Skeletal muscle tissue (tissue), 4 donors: Measurements from ENCODE around the gene SEC22C. TPM values are rescaled to one million over a fixed set of nuclear protein-coding genes. Genes with fewer than 3 reads are reported as not detected.

ENCODE experiments used
- H3K27ac ChIP-seq: one replicate; pipeline ENCODE4 v1.7.0; 2013; ENCODE audit warnings: mild to moderate bottlenecking, low read depth, low read length, inconsistent platforms
- H3K27me3 ChIP-seq, 3 donors: one replicate each; pipeline ENCODE4 v1.7.0; 2013; ENCODE audit warnings: low read length in 3 of 3; ENCODE audit not compliant: control insufficient read depth in 3 of 3, insufficient read depth in 3 of 3
- H3K36me3 ChIP-seq, 3 donors: one replicate each; pipeline ENCODE4 v1.7.0; 2013; ENCODE audit warnings: low read length in 3 of 3; ENCODE audit not compliant: control insufficient read depth in 3 of 3, insufficient read depth in 3 of 3
- H3K4me1 ChIP-seq, 3 donors: one replicate each; pipeline ENCODE4 v1.7.0; 2013; ENCODE audit warnings: low read length in 3 of 3, mild to moderate bottlenecking in 3 of 3; ENCODE audit not compliant: control insufficient read depth in 3 of 3, insufficient read depth in 3 of 3
- H3K4me3 ChIP-seq, 3 donors: one replicate each; pipeline ENCODE4 v1.7.0; 2013; ENCODE audit warnings: low read length in 3 of 3
- H3K9ac ChIP-seq, 3 donors: one replicate each; pipeline ENCODE4 v1.7.0; 2013; ENCODE audit warnings: low read length in 3 of 3, mild to moderate bottlenecking in 3 of 3, moderate library complexity in 2 of 3, low read depth in 1 of 3
- H3K9me3 ChIP-seq, 3 donors: one replicate each; pipeline ENCODE4 v1.7.0; 2013; ENCODE audit warnings: low read length in 3 of 3; ENCODE audit not compliant: control insufficient read depth in 3 of 3
- total RNA-seq: library from RNA; depleted of rRNA; stranded (reverse); fragments of >200 nt; gene quantifications from one replicate; pipeline ENCODE4 v1.2.3, GENCODE V29; 2014
- donor health status: Osteomylitis.

Gene SEC22C
- total RNA-seq, 1 donor from 2014 or later, result 21.4 TPM

DNA sequence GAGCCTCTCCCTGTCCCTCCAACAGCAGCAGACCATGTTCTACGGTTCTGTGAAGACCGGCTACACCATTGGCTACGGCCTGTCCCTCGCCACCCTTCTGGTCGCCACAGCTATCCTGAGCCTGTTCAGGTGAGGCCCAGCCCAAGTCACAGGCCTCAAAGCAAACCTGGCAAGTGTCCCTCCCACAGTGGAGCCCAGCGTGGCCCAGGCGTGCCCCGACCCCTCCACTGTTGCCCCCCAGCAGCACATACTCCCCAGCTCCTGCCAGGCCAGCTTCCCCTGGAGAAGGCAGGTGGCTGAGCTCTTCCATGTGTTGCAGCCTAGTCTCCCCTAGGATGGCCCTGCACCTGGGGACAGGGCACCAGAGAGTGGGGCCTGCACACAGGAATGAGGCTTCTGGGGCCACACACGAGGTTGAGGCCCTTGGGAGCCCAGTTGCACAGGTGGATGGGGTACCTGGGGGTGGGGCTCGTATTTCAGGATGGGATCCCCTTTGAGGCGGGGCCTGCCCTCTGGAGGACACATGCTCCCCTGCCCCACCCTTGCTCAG is 54.3 kb downstream of the SEC22C start:
- H3K27ac ChIP-seq, result no peak overlapping the region
- H3K9me3 ChIP-seq, result no peaks in the 10 kb centered on the region
- H3K4me3 ChIP-seq, result no peak overlapping the region
- no peaks in the 10 kb centered on the region for H3K27me3 ChIP-seq
- H3K36me3 ChIP-seq, result no peaks in the 10 kb centered on the region
- H3K9ac ChIP-seq, result no peak overlapping the region
- no peaks in the 10 kb centered on the region for H3K4me1 ChIP-seq

GRCh38 chr3:42526616-42527367 is 55.0 kb downstream of the SEC22C start:
- H3K4me1 ChIP-seq, result no peaks in the 10 kb centered on the region
- H3K27me3 ChIP-seq, result no peaks in the 10 kb centered on the region
- no peak overlapping the region for H3K9ac ChIP-seq
- no peaks in the 10 kb centered on the region for H3K36me3 ChIP-seq
- no peaks in the 10 kb centered on the region for H3K9me3 ChIP-seq
- H3K4me3 ChIP-seq, result no peak overlapping the region
- H3K27ac ChIP-seq, result no peak overlapping the region

DNA sequence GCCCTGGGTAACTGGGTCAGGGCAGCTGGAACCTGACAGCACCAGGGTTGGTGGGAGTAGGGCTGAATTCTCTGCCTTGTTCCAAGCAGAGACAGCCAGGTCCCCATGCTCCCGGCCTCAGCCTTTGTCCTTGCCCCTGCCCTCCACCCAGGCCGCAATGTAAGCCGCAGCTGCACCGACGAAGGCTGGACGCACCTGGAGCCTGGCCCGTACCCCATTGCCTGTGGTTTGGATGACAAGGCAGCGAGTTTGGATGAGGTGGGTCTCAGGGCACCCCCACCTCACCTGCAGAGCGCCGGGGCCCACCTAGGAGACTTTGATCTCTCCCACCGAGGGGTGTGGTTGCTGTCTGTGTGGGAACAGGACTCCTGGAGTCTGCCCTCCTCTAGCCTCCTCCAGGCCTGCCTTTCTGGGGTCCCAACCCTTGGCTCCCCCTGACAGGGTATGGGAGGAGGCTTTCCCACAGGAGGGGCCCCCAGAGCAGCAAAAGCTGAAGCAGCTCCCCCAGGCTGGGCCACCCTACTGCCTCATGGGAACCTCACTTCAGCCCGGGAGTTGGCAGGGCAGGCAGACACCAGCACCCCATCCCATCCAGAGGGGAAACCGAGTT is 55.9 kb downstream of the SEC22C start:
- no peaks in the 10 kb centered on the region for H3K36me3 ChIP-seq
- no peak overlapping the region for H3K9ac ChIP-seq
- H3K27ac ChIP-seq, result no peak overlapping the region
- no peak overlapping the region for H3K4me3 ChIP-seq
- no peaks in the 10 kb centered on the region for H3K4me1 ChIP-seq
- no peaks in the 10 kb centered on the region for H3K9me3 ChIP-seq
- no peaks in the 10 kb centered on the region for H3K27me3 ChIP-seq

DNA sequence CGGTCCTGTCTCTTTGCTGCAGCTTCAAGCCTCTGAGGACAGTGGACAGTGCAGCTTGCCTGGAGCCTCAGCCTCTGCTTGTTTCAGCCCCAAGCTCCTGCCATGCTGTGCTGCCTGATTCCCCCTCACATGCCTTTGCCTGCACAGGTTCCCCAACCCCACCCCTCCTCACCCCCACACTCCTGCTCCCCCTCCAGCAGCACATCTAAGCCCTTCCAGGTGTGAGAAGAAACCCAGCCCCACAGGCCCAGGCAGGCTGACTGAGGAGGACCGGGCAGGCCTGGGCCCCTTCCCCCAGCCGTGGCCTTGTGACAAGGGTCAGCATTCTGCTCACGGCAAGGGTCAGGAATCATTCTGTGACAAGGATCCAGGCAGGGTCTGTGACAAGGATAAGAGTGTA is 56.6 kb downstream of the SEC22C start:
- no peaks in the 10 kb centered on the region for H3K27me3 ChIP-seq
- no peak overlapping the region for H3K4me3 ChIP-seq
- H3K27ac ChIP-seq, result no peak overlapping the region
- H3K9ac ChIP-seq, result no peak overlapping the region
- no peaks in the 10 kb centered on the region for H3K36me3 ChIP-seq
- H3K4me1 ChIP-seq, result no peaks in the 10 kb centered on the region
- no peaks in the 10 kb centered on the region for H3K9me3 ChIP-seq

DNA sequence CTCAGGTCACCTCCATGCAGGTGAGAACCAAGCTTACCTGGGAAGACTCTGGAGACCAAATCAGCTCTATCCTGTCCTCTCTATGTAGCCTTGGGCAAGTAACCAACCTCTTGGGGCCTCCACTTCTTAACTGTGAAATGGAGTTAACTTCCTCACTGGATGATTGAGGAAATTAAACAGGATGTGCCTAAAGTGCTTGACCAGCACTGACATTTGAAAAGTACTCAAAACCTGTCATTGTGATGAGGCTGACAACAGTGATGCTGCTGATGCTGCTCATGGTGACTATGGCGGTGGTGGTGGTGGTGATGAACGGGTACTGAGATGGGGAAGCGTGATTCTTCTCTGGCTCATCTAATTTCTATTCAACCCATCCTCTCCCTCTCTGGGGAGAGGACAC is 57.0 kb downstream of the SEC22C start:
- Histone ChIP-seq H3K27ac (no peak overlapping the region), H3K4me1 (no peaks in the 10 kb centered on the region), H3K36me3 (no peaks in the 10 kb centered on the region), H3K4me3 (no peak overlapping the region), H3K9me3 (no peaks in the 10 kb centered on the region), H3K9ac (no peak overlapping the region), H3K27me3 (no peaks in the 10 kb centered on the region)

DNA sequence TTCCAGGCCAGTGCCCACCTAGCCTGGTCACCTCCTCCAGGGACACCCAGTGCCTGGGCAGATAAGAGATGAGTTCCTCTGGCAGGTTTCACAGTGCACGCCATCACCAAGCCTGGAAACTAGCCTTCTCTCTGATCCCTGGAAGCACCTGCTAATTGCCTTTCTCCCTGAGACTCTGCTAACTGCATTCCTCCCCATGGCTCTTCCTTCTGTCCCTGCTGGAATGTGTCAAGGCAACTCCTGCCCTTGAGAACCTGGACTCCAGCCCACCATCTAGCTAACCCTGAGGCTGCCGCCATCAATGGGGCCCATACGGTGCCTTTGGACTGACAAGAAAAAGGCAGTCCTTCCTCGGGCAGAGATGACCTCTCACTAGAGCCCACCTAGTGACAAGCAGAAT is 60.9 kb downstream of the SEC22C start:
- Histone ChIP-seq H3K9ac (no peak overlapping the region), H3K9me3 (no peaks in the 10 kb centered on the region), H3K4me3 (no peak overlapping the region), H3K4me1 (peaks cover 0 to 1% (median 0%) of the 10 kb centered on the region in 3 donors), H3K27ac (no peak overlapping the region), H3K36me3 (no peaks in the 10 kb centered on the region), H3K27me3 (no peaks in the 10 kb centered on the region)

DNA sequence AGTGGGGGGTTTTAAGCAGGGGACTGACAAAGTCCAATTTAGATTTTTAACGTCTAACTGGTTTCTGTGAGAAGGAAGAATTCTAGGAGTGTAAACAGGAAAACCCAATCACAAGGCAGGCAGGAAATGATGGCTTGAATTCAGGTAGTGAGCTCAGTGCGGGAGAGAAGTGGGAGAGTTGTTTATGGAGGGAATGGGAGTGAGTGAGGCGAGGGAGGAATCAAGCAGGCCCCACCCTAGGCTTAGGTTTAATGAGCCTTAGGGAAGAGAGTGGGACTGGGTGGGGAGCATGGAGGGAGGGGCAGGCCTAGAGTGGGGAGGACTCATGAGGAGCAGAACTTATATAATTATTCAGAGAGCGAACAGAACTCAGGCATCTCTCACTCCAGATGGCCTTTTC is 61.4 kb downstream of the SEC22C start:
- Histone ChIP-seq H3K4me1 (peaks cover 0 to 7% (median 4%) of the 10 kb centered on the region in 3 donors), H3K36me3 (no peaks in the 10 kb centered on the region), H3K27me3 (no peaks in the 10 kb centered on the region), H3K4me3 (no peak overlapping the region), H3K9me3 (no peaks in the 10 kb centered on the region), H3K27ac (no peak overlapping the region), H3K9ac (no peak overlapping the region)

DNA sequence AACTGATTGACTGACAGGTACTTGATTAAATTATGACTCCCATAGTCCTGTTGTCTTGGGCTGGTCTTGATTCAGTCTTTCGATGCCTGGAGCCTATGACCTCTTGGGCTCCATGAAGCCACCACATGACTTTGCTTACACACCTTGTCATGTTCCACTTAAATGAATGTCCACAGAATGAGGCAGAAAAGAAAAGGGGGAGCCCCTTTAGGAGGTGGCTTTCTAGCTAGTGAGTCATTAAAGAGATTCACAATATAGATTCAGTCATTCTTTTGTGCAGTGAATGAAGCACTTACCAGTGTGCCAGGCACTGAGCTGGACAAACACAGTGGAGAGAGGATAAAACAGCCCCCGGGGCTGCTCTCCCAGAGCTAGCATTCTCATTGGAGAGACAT is 62.2 kb downstream of the SEC22C start:
- H3K27ac ChIP-seq, result no peak overlapping the region
- H3K4me3 ChIP-seq, result no peak overlapping the region
- no peaks in the 10 kb centered on the region for H3K36me3 ChIP-seq
- H3K27me3 ChIP-seq, result no peaks in the 10 kb centered on the region
- peaks cover 0 to 12% (median 4%) of the 10 kb centered on the region in 3 donors for H3K4me1 ChIP-seq
- no peaks in the 10 kb centered on the region for H3K9me3 ChIP-seq
- no peak overlapping the region for H3K9ac ChIP-seq

DNA sequence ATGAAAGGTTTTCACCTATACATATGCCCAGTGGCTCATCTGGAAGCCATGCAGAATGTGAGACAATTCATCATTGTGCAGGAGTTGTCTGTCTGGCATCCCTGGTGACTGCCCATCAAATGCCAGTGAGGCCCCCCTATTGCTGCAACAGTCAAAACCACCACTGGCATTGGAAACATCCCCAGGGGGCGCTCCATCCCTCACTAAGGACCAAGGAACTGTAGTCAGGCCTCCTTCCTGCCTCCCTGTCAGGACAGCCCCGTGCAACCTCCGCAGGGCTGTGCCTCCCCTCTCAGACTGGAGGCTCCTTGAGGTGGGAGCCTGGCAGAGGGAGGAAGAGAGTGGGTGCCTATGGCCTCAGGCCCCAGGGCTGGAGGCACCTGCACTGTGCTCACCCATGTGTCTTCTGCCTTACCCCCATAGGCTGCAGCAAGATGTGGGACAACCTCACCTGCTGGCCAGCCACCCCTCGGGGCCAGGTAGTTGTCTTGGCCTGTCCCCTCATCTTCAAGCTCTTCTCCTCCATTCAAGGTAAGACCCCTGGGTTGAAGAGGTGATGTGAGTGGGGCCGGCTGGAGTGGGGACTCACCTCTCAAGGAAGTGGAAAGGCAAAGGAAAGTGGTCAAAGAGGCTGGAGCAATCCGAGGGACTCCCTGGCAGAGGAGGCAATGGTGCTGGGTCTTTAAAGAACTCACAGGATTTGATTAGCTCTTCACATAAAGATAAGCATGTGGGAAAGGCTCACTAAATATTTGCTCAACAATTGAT is 62.8 kb downstream of the SEC22C start:
- H3K9me3 ChIP-seq, result no peaks in the 10 kb centered on the region
- H3K9ac ChIP-seq, result no peak overlapping the region
- no peaks in the 10 kb centered on the region for H3K27me3 ChIP-seq
- H3K4me3 ChIP-seq, result no peak overlapping the region
- H3K36me3 ChIP-seq, result no peaks in the 10 kb centered on the region
- H3K27ac ChIP-seq, result no peak overlapping the region
- peaks cover 0 to 12% (median 4%) of the 10 kb centered on the region in 3 donors for H3K4me1 ChIP-seq

GRCh38 chr3:42517117-42517516 is 64.7 kb downstream of the SEC22C start:
- H3K27ac ChIP-seq, result no peak overlapping the region
- no peak overlapping the region for H3K4me3 ChIP-seq
- peaks cover 0 to 12% (median 4%) of the 10 kb centered on the region in 3 donors for H3K4me1 ChIP-seq
- H3K9ac ChIP-seq, result no peak overlapping the region
- H3K36me3 ChIP-seq, result no peaks in the 10 kb centered on the region
- H3K9me3 ChIP-seq, result no peaks in the 10 kb centered on the region
- no peaks in the 10 kb centered on the region for H3K27me3 ChIP-seq
